GM18907 (cell line): ENCODE results near the gene SLC6A18.

Experiments
- ATAC-seq: cut with Tn5 transposase; IDR thresholded peaks from one replicate; pipeline ENCODE4 v1.9.1; 2021; ENCODE audit warnings: mild to moderate bottlenecking, moderate library complexity; ENCODE audit not compliant: unreplicated experiment

Gene SLC6A18

GRCh38 chr5:1186351-1187233 lies 38.6 kb upstream of the SLC6A18 start:
- no peak for ATAC-seq

GRCh38 chr5:1187234-1187949 lies 37.8 kb upstream of the SLC6A18 start:
- no peak for ATAC-seq

DNA sequence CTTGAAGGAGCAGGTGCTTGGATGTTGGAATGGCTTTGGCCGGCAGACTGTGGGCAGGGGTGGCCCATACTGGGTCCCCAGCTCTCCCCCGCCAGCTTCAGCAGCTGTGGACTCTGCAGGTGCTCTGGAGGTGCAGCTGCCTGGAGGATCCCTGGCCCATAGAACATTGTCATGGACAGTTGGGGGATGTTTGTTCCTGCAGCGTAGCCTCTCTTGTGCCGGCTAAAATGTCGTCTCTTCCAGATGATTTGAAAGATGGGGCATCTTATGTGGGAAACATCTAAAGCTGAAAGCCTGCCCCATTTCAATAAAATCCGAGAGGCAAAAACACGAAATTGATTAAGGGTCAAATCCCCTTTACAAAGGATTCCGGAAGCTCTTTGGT lies 37.2 kb upstream of the SLC6A18 start:
- no peak for ATAC-seq

DNA sequence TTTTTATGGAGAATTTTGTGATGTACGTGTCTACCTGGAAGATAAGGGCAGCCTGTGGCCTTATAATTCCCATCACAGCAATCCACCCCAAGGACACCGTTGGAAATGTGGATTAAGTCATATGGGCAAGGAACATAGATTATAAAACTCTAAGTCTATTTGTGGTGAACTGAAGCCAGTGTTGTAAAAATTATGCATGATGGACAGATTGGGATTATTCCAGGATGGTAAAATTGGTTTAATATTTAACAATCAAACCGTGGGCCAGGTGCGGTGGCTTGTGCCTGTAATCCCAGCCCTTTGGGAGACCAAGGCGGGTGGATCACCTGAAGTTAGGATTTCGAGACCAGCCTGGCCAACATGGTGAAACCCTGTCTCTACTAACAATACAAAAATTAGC lies 36.7 kb upstream of the SLC6A18 start:
- no peak for ATAC-seq

DNA sequence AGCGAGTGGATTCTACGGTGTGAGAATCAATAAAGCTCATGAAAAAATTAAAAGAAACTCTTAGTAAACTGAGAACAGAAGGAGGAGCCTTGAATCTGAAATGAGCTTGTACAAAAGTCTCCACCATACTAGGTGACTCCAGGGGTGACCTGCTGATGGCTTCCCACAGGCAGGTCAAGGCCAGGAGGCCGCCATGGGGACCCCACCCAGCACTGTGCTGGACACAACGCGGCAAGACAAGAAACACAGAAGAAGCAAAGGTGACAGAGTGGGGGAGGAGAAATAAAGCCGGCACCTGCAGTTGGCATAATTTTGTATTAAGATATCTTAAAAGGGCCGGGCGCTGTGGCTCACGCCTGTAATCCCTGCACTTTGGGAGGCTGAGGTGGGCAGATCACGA lies 35.9 kb upstream of the SLC6A18 start:
- ATAC-seq = no peak

- no peak for ATAC-seq
Observed at GRCh38 chr5:1190278-1190677, 34.9 kb upstream of the SLC6A18 start.

DNA sequence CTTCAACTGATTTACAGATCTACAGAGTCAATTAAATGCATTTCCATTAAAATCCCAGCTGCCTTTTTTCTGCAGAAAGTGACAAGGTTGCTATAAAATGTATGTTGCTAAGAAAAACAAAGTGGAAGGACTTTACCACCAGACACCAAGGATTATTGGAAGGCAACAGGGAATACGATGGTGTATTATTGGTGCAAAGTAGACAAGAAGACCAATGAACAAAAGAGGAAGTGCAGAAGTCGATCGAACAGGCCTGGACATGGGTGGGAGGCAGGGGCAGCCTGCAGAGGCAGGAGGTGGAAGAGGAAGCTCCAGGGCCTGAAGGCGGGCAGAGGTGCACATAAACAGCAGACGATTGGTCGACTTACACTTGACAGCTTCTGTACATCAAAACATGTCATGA lies 34.3 kb upstream of the SLC6A18 start:
- ATAC-seq = no peak

DNA sequence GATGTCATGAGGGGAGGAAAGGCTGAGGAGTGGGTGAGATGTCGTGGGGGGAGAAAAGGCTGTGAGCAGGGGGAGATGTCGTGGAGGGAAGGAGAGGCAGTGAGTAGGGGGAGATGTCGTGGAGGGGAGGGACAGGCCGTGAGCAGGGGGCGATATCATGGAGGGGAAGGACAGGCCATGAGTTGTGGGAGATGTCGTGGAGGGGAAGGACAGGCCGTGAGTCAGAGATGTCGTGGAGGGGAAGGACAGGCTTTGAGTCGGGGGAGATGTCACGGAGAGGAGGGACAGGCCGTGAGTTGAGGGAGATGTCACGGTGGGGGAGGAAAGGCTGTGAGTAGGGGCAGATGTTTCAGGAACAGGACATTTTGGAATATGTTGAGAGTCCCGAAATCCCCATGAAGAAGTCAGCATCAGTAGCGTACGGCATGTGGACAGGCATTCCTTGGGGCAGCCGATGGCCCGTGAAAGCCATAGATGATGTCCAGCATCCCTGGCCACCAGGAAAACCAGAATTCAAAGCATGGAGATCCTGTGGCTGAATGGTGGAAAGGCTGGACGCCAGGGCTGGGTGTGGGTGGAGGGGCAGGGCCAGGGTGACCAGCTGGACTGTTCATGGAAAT lies 32.1 kb upstream of the SLC6A18 start:
- ATAC-seq = no peak

DNA sequence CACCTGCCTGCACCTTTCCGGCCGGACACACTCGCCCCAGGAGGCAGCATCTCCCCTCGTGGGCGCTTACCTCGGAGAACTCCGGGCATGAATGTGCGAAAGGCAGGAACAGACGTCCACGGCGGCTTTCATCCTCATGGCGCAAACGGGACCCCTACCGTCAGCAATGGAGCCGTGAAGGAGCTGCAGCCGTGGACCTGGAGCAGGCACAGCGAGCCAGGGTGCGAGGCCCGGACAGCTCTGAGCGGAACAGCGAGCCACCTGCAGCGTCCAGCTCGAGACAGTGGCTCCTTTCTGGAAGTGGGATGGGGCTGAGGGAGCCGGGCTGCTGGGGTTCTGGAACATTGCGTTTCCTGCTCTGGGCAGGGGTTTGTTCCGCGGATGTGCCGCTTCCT lies 31.6 kb upstream of the SLC6A18 start:
- ATAC-seq = no peak

GRCh38 chr5:1194378-1194777 lies 30.8 kb upstream of the SLC6A18 start:
- ATAC-seq = no peak

- no peak for ATAC-seq
Observed at GRCh38 chr5:1195439-1195838, 29.7 kb upstream of the SLC6A18 start.

DNA sequence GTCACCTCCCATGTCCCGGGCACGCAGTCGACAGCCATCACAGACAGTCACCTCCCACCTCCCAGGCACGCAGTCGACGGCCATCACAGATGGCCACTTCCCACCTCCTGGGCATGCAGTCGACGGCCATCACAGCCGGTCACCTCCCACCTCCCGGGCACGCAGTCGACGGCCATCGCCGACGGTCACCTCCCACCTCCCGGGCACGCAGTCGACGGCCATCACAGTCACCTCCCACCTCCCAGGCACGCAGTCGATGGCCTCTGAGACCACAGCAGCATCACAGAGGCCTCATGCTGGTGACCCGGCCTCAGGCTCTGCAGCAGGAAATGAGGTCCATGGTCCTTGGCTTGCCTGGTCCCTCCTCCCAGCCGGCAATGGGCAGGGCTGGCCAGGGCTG lies 29.3 kb upstream of the SLC6A18 start:
- no peak for ATAC-seq

DNA sequence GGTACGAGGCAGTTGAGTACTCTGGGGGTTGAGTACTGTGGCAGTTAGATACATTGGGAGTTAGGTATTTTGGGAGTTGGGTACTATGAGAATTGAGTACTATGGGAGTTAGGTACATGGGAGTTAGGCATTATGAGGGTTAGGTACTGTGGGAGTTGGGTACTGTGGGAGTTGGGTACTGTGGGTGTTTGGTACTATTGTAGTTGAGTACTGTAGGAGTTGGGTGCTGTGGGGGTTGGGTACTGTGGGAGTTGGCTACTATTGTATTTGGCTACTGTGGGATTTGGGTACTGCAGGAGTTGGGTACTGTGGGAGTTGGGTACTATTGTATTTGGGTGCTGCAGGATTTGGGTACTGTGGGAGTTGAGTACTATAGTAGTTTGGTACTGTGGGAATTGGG lies 28.6 kb upstream of the SLC6A18 start:
- no peak for ATAC-seq

GRCh38 chr5:1197876-1198666 lies 27.1 kb upstream of the SLC6A18 start:
- no peak for ATAC-seq

DNA sequence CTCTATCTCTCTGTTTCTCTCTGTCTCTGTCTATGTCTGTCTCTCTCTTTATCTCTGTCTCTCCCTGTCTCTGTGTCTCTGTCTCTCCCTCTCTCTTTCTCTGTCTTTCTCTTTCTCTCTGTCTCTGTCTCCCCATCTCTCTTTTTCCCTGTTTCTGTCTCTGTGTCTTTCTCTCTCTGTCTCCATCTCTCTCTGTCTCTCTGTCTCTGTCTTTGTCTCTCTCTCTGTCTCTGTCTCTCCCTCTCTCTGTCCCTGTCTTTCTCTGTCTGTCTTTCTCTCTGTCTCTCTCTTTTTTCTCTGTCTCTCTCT lies 25.9 kb upstream of the SLC6A18 start:
- no peak for ATAC-seq

DNA sequence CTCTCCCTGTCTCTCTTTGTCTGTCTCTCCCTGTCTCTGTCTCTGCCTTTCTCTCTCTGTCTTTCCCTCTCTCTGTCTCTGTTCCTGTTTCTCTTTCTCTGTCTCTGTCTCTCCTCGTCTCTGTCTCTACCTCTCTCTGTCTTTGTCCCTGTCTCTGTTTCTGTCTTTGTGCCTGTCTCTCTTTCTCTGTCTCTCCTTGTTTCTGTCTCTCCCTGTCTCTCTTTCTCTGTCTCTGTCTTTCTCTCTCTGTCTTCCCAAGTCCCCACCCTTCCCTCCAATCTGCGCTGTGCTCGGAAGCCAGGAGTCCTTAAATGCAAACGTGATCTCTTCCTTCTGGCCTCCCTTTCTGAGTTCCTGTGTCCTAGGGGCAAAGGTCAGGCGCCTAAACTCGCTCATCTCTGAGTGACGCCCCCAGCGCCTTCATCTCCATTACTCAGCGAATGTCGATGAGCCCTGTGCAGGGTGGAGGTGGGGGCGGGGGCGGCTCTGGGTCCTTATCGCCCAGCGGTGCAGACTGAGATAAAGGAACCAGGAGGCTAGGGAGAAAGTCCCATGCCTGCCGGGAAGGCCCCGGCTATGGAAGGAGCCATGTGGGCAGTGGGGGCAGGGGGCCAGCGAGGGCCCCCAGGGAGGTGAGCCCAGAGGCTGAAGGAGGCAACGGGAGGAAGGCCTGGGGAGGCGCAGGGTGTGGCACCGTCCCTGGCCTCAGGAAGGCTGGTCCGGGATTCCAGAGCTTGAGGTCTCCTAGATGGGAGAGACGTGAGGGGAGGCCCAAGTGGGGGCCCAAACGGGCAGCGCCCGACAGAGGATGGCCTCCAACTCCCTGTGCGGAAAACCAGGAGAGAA lies 25.3 kb upstream of the SLC6A18 start:
- ATAC-seq = no peak

GRCh38 chr5:1200495-1201326 lies 24.5 kb upstream of the SLC6A18 start:
- ATAC-seq = no peak

DNA sequence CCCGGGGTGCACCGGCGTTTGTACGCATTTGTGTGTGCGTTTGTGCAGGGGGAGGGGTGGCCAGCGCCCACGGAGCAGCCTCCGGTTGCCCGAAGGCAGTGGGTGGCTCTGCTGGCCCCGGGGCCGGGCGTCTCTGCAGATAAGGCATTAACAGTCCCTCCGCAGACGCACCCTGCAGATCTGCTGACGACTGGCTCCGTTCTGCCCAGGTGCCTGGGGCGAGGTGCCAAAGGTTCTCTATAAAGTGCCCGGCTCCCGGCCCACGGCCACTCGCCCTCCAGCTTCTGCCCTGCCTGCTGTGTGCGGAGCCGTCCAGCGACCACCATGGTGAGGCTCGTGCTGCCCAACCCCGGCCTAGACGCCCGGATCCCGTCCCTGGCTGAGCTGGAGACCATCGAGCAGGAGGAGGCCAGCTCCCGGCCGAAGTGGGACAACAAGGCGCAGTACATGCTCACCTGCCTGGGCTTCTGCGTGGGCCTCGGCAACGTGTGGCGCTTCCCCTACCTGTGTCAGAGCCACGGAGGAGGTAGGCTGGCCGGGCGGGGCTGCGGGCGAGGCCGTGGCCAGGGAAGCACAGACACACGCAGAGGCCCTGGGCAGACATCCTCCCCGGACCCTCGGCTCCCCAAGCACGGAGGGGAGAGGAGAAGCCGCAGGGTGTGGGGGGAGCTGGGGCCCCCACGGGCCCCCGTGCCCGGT lies 23.7 kb upstream of the SLC6A18 start, which contains the start of gene SLC6A19:
Gene SLC6A19 (plus strand): TSS at position 269 of the 699 bp plus-strand sequence. CDS start 56 bp downstream, at position 325.
- ATAC-seq = no peak
